ENCODE data around the gene EPM2AIP1. TPM values are rescaled to one million over a fixed set of nuclear protein-coding genes. Genes with fewer than 3 reads are reported as not detected.
"Not testable (repeated sequence)": the region's sequence is repeated elsewhere in the genome, so short reads cannot be mapped to it uniquely, and the experiment has no call there.

The EPM2AIP1 gene
- total RNA-seq (2014; rRNA removed) = 6.5 and 7.8 TPM in 2 replicates
- percentile 95 among the genes with signal in this experiment for Bru-seq, nascent RNA
- BruChase-seq, experiment 1, labeled RNA remaining after a 6-hour chase = percentile 94 among the genes with signal in this experiment
- BruChase-seq, experiment 2, labeled RNA remaining after a 2-hour chase = percentile 98 among the genes with signal in this experiment
- long read RNA-seq, full-length matches to known transcripts = 58 of 61 reads
- long read RNA-seq, partial matches to known transcripts = 1 of 61 reads
- long read RNA-seq, other reads (novel, unspliced or antisense) = 2 of 61 reads

DNA sequence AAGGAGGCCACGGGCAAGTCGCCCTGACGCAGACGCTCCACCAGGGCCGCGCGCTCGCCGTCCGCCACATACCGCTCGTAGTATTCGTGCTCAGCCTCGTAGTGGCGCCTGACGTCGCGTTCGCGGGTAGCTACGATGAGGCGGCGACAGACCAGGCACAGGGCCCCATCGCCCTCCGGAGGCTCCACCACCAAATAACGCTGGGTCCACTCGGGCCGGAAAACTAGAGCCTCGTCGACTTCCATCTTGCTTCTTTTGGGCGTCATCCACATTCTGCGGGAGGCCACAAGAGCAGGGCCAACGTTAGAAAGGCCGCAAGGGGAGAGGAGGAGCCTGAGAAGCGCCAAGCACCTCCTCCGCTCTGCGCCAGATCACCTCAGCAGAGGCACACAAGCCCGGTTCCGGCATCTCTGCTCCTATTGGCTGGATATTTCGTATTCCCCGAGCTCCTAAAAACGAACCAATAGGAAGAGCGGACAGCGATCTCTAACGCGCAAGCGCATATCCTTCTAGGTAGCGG lies at the start of gene EPM2AIP1:
EPM2AIP1 (minus strand) TSS at position 326 of the 520 bp plus-strand sequence; CDS start at position 272, 54 bp downstream.
- no peaks in the 10 kb centered on the region for H3K27me3 ChIP-seq (ENCODE audit: low read length)
- no peak for DNase-seq
- intact Hi-C loops (cut with micrococcal nuclease) = loop anchor here (1.0 to 2.0 kb wide), 2 partner anchors 35 to 190 kb away; no protein-coding TSS in a partner anchor
- peaks cover 33% of the 10 kb centered on the region for H3K4me1 ChIP-seq (ENCODE audit: insufficient read depth, low read length)
- no peak for TF ChIP-seq EZH2 (IDR thresholded peaks at IDR 0.05; ENCODE audit: low read length, unreplicated experiment)
- TF ChIP-seq, protein P1, sequence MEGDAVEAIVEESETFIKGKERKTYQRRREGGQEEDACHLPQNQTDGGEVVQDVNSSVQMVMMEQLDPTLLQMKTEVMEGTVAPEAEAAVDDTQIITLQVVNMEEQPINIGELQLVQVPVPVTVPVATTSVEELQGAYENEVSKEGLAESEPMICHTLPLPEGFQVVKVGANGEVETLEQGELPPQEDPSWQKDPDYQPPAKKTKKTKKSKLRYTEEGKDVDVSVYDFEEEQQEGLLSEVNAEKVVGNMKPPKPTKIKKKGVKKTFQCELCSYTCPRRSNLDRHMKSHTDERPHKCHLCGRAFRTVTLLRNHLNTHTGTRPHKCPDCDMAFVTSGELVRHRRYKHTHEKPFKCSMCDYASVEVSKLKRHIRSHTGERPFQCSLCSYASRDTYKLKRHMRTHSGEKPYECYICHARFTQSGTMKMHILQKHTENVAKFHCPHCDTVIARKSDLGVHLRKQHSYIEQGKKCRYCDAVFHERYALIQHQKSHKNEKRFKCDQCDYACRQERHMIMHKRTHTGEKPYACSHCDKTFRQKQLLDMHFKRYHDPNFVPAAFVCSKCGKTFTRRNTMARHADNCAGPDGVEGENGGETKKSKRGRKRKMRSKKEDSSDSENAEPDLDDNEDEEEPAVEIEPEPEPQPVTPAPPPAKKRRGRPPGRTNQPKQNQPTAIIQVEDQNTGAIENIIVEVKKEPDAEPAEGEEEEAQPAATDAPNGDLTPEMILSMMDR (conservative IDR thresholded peaks at IDR 0.05; ENCODE audit: low read depth, low read length) = 0 out of 2 replicates have a peak, but pooled peaks have one; percentile 34
- TF ChIP-seq EZH2phosphoT487 (IDR thresholded peaks at IDR 0.05; ENCODE audit: borderline replicate concordance, low read length) = no peak
- H3K4me3 ChIP-seq (ENCODE audit: low read length) = peak within 1 kb of the TSS; percentile 83
- peak within 1 kb of the TSS; percentile 82 for H3K27ac ChIP-seq (ENCODE audit: low read length)
- peak within 1 kb of the TSS; percentile 93 for H3K9ac ChIP-seq (ENCODE audit: low read length)
- no peaks in the 10 kb centered on the region for H3K9me3 ChIP-seq (ENCODE audit: low read length)
- peak; percentile 91 for ATAC-seq
- H2AFZ ChIP-seq (ENCODE audit: low read length) = peak within 1 kb of the TSS; percentile 88
- peaks cover 44% of the 10 kb centered on the region for H4K20me1 ChIP-seq (ENCODE audit: low read length)
- no TSS peak for BruUV-seq (replicated peaks)
- peaks cover 67% of the 10 kb centered on the region for H3K79me2 ChIP-seq (ENCODE audit: low read length)
- peak within 1 kb of the TSS; percentile 94 for H3K4me2 ChIP-seq (ENCODE audit: low read length)
- H3K36me3 ChIP-seq (ENCODE audit: low read depth, low read length) = peaks cover 16% of the 10 kb centered on the region
- POLR2A ChIA-PET (ENCODE audit: unreplicated experiment) = interaction anchor here (0.5 to 1.3 kb wide), 8 partner anchors 12 to 1500 kb away, joined by 3 to 7 read pairs (median 4); no protein-coding TSS in a partner anchor
- H3F3A ChIP-seq (ENCODE audit: low read length, unreplicated experiment) = no peaks in the 10 kb centered on the region
- CTCF ChIA-PET = interaction anchor here (0.6 to 1.5 kb wide), 5 partner anchors 9 to 220 kb away, joined by 3 to 8 read pairs (median 5); no protein-coding TSS in a partner anchor
- H3K9me2 ChIP-seq (replicated peaks; ENCODE audit: low read length) = no peaks in the 10 kb centered on the region

DNA sequence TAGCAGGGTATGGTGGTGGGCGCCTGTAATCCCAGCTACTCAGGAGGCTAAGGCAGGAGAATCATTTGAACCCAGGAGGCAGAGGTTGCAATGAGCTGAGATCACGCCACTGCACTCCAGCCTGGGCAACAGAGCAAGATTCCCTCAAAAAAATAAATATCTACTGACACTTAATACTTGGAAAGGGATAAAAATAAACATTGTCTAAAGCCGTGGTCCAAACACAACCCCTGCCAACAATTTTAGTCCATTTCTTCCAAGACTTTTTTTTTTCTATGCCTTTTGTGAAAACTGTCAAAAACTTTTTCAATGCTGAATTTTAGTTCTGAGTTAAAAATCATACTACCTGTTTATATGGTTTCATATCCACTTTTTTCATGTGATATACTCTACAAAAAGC lies 49.8 kb upstream of the EPM2AIP1 start:
- H3K9me3 ChIP-seq (ENCODE audit: low read length); CTCF ChIA-PET; H3K9me2 ChIP-seq (replicated peaks; ENCODE audit: low read length); H3F3A ChIP-seq (ENCODE audit: low read length, unreplicated experiment); intact Hi-C loops (cut with micrococcal nuclease); H3K27me3 ChIP-seq (ENCODE audit: low read length); H3K27ac ChIP-seq (ENCODE audit: low read length); H3K4me1 ChIP-seq (ENCODE audit: insufficient read depth, low read length); H3K4me2 ChIP-seq (ENCODE audit: low read length); H2AFZ ChIP-seq (ENCODE audit: low read length); H3K4me3 ChIP-seq (ENCODE audit: low read length); BruUV-seq (replicated peaks); H3K79me2 ChIP-seq (ENCODE audit: low read length); H4K20me1 ChIP-seq (ENCODE audit: low read length); ATAC-seq; H3K9ac ChIP-seq (ENCODE audit: low read length); POLR2A ChIA-PET (ENCODE audit: unreplicated experiment); DNase-seq: not testable (repeated sequence)
- peaks cover 31% of the 10 kb centered on the region for H3K36me3 ChIP-seq (ENCODE audit: low read depth, low read length)

DNA sequence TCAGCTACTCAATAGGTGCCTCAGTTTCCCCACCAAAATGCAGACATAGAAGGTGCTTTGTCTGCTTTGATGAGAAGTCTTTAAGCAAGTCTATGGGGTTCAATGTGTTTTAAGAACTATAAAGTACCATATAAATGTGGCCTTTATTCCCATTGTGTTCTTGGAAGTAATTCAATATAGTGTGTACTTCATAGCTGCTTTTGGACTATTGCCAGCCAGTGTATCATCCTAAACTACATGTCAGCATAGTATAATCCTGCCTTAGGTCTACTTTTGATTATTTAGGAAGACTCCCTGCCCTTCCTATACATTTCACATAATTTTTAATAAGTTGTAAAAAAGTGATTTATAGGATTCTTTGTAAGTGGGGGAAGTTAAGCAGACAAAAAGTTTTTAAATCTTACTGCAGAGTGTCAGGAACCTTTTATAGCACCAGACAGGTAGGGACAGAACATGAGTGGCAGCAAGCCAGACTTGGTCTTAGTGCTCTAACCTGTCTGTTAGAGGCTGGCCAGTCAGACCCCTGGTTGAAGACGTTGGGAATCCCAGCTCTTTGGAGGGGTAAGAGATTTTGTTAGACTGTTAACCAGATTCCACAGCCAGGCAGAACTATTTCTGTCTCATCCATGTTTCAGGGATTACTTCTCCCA lies 48.7 kb upstream of the EPM2AIP1 start:
- Histone ChIP-seq H4K20me1 (ENCODE audit: low read length) (no peaks in the 10 kb centered on the region), H3K27ac (ENCODE audit: low read length) (no peak overlapping the region), H3K9me3 (ENCODE audit: low read length) (no peaks in the 10 kb centered on the region), H3K4me2 (ENCODE audit: low read length) (no peak overlapping the region), H3K79me2 (ENCODE audit: low read length) (no peaks in the 10 kb centered on the region), H3K4me1 (ENCODE audit: insufficient read depth, low read length) (no peaks in the 10 kb centered on the region), H3K9me2 (replicated peaks; ENCODE audit: low read length) (no peaks in the 10 kb centered on the region), H3K4me3 (ENCODE audit: low read length) (no peak overlapping the region), H3F3A (ENCODE audit: low read length, unreplicated experiment) (no peaks in the 10 kb centered on the region), H3K27me3 (ENCODE audit: low read length) (no peaks in the 10 kb centered on the region), H3K36me3 (ENCODE audit: low read depth, low read length) (peaks cover 28% of the 10 kb centered on the region), H2AFZ (ENCODE audit: low read length) (no peak overlapping the region), H3K9ac (ENCODE audit: low read length) (no peak overlapping the region)
- intact Hi-C loops (cut with micrococcal nuclease) = no loop called here
- POLR2A ChIA-PET (ENCODE audit: unreplicated experiment) = no interaction called here
- CTCF ChIA-PET = no interaction called here
- TF ChIP-seq EZH2phosphoT487 (IDR thresholded peaks at IDR 0.05; ENCODE audit: borderline replicate concordance, low read length) = no peak
- 0 out of 2 replicates have a peak, but pooled peaks have one; percentile 22 for ATAC-seq
- BruUV-seq (replicated peaks) = no TSS peak
- no peak for DNase-seq
